Osteocyte (in vitro differentiated cells): ENCODE data around the gene IL1A. TPM values are rescaled to one million over a fixed set of nuclear protein-coding genes. Genes with fewer than 3 reads are reported as not detected.
A peak's percentile ranks its signal among the peaks of the same experiment; 100 is the strongest.

ENCODE experiments used
- DNase-seq: peaks from one replicate; pipeline ENCODE4 v3.0.0; 2021; ENCODE audit warnings: mixed read lengths; ENCODE audit not compliant: unreplicated experiment; ENCODE audit errors: extremely low spot score
- H3K27ac Mint-ChIP-seq: one replicate; pipeline ENCODE4 v1.8.0; 2021; ENCODE audit warnings: mild to moderate bottlenecking, mixed read lengths; ENCODE audit not compliant: unreplicated experiment
- H3K27me3 Mint-ChIP-seq: one replicate; pipeline ENCODE4 v1.8.0; 2021; ENCODE audit warnings: mixed read lengths; ENCODE audit not compliant: unreplicated experiment
- H3K36me3 Mint-ChIP-seq: one replicate; pipeline ENCODE4 v1.8.0; 2021; ENCODE audit warnings: mixed read lengths; ENCODE audit not compliant: unreplicated experiment
- H3K4me1 Mint-ChIP-seq: one replicate; pipeline ENCODE4 v1.8.0; 2021; ENCODE audit warnings: mixed read lengths; ENCODE audit not compliant: unreplicated experiment
- H3K4me3 Mint-ChIP-seq: one replicate; pipeline ENCODE4 v1.8.0; 2021; ENCODE audit warnings: mild to moderate bottlenecking, moderate library complexity, mixed read lengths; ENCODE audit not compliant: unreplicated experiment
- H3K9me3 Mint-ChIP-seq: one replicate; pipeline ENCODE4 v1.8.0; 2021; ENCODE audit warnings: mixed read lengths; ENCODE audit not compliant: unreplicated experiment
- total RNA-seq: library from RNA; stranded (reverse); gene quantifications from 2 replicates; pipeline ENCODE4 v1.2.1, GENCODE V29; 2021
- TF ChIP-seq, protein P1 (sequence below): fragments of 200-600 bp; sonication (generic); IDR thresholded peaks from 2 replicates; pipeline ENCODE4 v1.5.0; 2021; ENCODE audit warnings: antibody characterized with exemption, mild to moderate bottlenecking, moderate library complexity

The IL1A gene
- total RNA-seq, 1 donor from 2014 or later, result not detected

DNA sequence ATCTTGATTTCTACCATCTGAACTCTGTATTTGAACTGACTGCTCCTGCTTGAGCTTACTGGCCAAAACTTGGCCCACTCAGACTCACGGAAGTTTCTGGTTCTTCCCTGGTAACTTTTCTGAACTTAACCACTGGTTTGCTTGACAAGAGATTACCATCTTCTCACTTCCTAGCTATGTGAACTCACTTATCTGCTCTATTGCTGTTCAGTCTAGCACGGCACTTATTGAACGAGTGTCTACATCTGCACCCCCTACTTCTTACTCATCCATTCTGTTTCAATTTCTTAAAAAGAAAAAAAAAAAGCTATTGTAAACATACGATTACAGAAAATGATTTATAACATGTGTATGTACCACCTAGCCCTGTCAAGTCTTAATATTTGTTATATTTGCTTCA, 28.8 kb downstream of the IL1A start:
- H3K4me1 Mint-ChIP-seq, result peaks cover 36% of the 10 kb centered on the region
- no peaks in the 10 kb centered on the region for H3K36me3 Mint-ChIP-seq
- H3K9me3 Mint-ChIP-seq, result no peaks in the 10 kb centered on the region
- no peak overlapping the region for H3K27ac Mint-ChIP-seq
- no peak overlapping the region for H3K4me3 Mint-ChIP-seq
- H3K27me3 Mint-ChIP-seq, result no peaks in the 10 kb centered on the region
- DNase-seq, result no peak
- TF ChIP-seq, protein P1, sequence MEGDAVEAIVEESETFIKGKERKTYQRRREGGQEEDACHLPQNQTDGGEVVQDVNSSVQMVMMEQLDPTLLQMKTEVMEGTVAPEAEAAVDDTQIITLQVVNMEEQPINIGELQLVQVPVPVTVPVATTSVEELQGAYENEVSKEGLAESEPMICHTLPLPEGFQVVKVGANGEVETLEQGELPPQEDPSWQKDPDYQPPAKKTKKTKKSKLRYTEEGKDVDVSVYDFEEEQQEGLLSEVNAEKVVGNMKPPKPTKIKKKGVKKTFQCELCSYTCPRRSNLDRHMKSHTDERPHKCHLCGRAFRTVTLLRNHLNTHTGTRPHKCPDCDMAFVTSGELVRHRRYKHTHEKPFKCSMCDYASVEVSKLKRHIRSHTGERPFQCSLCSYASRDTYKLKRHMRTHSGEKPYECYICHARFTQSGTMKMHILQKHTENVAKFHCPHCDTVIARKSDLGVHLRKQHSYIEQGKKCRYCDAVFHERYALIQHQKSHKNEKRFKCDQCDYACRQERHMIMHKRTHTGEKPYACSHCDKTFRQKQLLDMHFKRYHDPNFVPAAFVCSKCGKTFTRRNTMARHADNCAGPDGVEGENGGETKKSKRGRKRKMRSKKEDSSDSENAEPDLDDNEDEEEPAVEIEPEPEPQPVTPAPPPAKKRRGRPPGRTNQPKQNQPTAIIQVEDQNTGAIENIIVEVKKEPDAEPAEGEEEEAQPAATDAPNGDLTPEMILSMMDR, result no peak

GRCh38 chr2:112754564-112754963, 29.7 kb downstream of the IL1A start:
- Mint-ChIP-seq H3K4me1 (peaks cover 45% of the 10 kb centered on the region), H3K9me3 (no peaks in the 10 kb centered on the region)
- TF ChIP-seq, protein P1, result no peak

GRCh38 chr2:112752667-112753066, 31.6 kb downstream of the IL1A start:
- H3K27me3 Mint-ChIP-seq, result no peaks in the 10 kb centered on the region
- no peaks in the 10 kb centered on the region for H3K36me3 Mint-ChIP-seq
- peak overlapping the region; percentile 90 for H3K27ac Mint-ChIP-seq
- TF ChIP-seq, protein P1, result no peak
- DNase-seq, result no peak
- no peak overlapping the region for H3K4me3 Mint-ChIP-seq
- H3K9me3 Mint-ChIP-seq, result no peaks in the 10 kb centered on the region
- H3K4me1 Mint-ChIP-seq, result peaks cover 40% of the 10 kb centered on the region

More at GRCh38 chr2:112754564-112754963, 29.7 kb downstream of the IL1A start:
- Mint-ChIP-seq H3K36me3 (no peaks in the 10 kb centered on the region), H3K27ac (no peak overlapping the region), H3K27me3 (no peaks in the 10 kb centered on the region), H3K4me3 (no peak overlapping the region)
- DNase-seq, result no peak

DNA sequence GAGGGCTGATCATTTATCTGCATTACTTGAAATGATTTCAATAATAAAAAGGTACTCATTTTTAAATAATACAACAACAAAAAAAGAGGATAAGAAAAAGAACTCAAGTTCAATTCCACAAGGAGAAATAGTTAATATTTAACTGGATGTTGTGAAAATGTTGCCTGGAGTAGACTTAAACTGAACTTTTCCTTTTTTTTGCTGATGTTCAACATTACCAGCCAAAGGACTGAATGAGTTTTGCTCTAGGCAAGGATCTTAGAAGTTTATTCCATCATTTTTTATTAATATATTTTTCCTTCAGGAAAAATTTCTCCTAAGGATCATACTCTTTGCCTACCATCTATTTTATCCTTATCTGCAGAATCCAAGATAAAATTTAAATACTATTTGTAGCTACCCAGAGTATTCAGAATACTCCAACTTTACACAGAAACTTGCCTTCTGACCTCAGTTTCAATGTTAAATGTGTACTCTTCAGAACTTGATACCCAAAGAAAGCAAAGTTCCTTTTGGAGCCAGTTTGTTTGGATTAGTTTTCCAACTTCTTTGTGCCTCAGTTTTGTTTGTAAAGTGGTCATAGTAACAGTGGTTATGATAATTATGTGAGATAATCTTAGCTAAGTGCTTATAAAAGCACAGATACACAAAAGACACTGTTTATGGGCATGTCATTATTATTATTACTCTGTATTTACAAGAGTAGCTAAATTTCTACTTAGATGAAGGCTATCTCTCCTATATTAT, 32.7 kb downstream of the IL1A start:
- no peak for DNase-seq
- H3K4me3 Mint-ChIP-seq, result no peak overlapping the region
- peaks cover 40% of the 10 kb centered on the region for H3K4me1 Mint-ChIP-seq
- peak overlapping the region; percentile 90 for H3K27ac Mint-ChIP-seq
- H3K9me3 Mint-ChIP-seq, result no peaks in the 10 kb centered on the region
- no peaks in the 10 kb centered on the region for H3K36me3 Mint-ChIP-seq
- H3K27me3 Mint-ChIP-seq, result no peaks in the 10 kb centered on the region
- TF ChIP-seq, protein P1, result no peak

DNA sequence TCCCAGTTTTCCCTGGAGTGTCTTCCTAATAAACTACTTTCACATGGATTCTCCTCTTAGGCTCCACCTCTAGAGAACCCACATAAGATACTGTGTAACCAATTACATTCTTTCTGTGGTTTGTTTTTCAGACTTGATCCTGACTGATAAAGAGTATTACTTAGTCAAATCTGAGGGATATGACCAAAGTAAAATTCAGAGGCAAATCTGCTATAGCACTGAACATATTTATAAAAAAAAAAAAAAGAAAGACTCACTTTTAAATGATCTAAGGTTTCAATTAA, 33.8 kb downstream of the IL1A start:
- no peak for DNase-seq
- no peaks in the 10 kb centered on the region for H3K36me3 Mint-ChIP-seq
- peak overlapping the region; percentile 90 for H3K27ac Mint-ChIP-seq
- H3K9me3 Mint-ChIP-seq, result no peaks in the 10 kb centered on the region
- H3K4me3 Mint-ChIP-seq, result no peak overlapping the region
- TF ChIP-seq, protein P1, result no peak
- no peaks in the 10 kb centered on the region for H3K27me3 Mint-ChIP-seq
- peaks cover 40% of the 10 kb centered on the region for H3K4me1 Mint-ChIP-seq
